Left ventricle myocardium superior (tissue), 1 donor: ENCODE data around the gene TBC1D5. TPM values are rescaled to one million over a fixed set of nuclear protein-coding genes. Genes with fewer than 3 reads are reported as not detected.
A peak's percentile ranks its signal among the peaks of the same experiment; 100 is the strongest.

Experiments used
- ATAC-seq: fragments of 200-7000 bp; cut with Tn5 transposase; one replicate; pipeline ENCODE4 v1.9.1; 2020; ENCODE audit warnings: mild to moderate bottlenecking, moderate library complexity
- DNase-seq: peaks from one replicate; pipeline ENCODE4 v3.0.0-alpha.2; 2020
- intact Hi-C: fragments of 100-400 bp; cut with micrococcal nuclease; formaldehyde crosslinking; loops from one replicate; pipeline ENCODE4 v1.11.0; 2022
- total RNA-seq: library from RNA; stranded (reverse); fragmentation: NEBNext Ultra II Directional; extraction: Animal tissue kit (Norgen Biotek cat#: 25700); gene quantifications from one replicate; pipeline ENCODE4 v1.2.1, GENCODE V29; 2021
- donor health status: DM: no; HTN: yes; CAD: no; lungs with severe emphysema.

Gene TBC1D5
- total RNA-seq, 1 donor from 2014 or later, result 27.1 TPM

- DNase-seq (no peak), ATAC-seq (peak; percentile 47)
- intact Hi-C loops, result no loop called here
These were observed 437.5 kb downstream of the TBC1D5 start for GRCh38 chr3:17304969-17305368.

- intact Hi-C loops, result no loop called here
- DNase-seq (peak; percentile 49), ATAC-seq (peak; percentile 41)
These were observed 439.7 kb downstream of the TBC1D5 start for GRCh38 chr3:17302774-17303173.

GRCh38 chr3:17302170-17302569 is 440.3 kb downstream of the TBC1D5 start:
- intact Hi-C loops, result no loop called here
- ATAC-seq, result no peak
- DNase-seq, result no peak

GRCh38 chr3:17301271-17301670 is 441.2 kb downstream of the TBC1D5 start:
- peak; percentile 17 for ATAC-seq
- intact Hi-C loops, result no loop called here
- DNase-seq, result no peak

- ATAC-seq (no peak), DNase-seq (no peak)
- intact Hi-C loops, result no loop called here
These were observed 442.0 kb downstream of the TBC1D5 start for GRCh38 chr3:17300441-17300840.

GRCh38 chr3:17298038-17298437 is 444.4 kb downstream of the TBC1D5 start:
- intact Hi-C loops, result no loop called here
- no peak for DNase-seq
- ATAC-seq, result no peak

GRCh38 chr3:17292556-17292955 is 449.9 kb downstream of the TBC1D5 start:
- no peak for ATAC-seq
- no peak for DNase-seq
- intact Hi-C loops, result no loop called here

GRCh38 chr3:17290894-17291293 is 451.5 kb downstream of the TBC1D5 start:
- intact Hi-C loops, result no loop called here
- DNase-seq (no peak), ATAC-seq (peak; percentile 52)

- ATAC-seq (no peak), DNase-seq (no peak)
- intact Hi-C loops, result no loop called here
These were observed 453.5 kb downstream of the TBC1D5 start for GRCh38 chr3:17288839-17289399.

- intact Hi-C loops, result no loop called here
- ATAC-seq (peak; percentile 77), DNase-seq (no peak)
These were observed 455.3 kb downstream of the TBC1D5 start for GRCh38 chr3:17287006-17287689.

GRCh38 chr3:17278006-17278405 is 464.4 kb downstream of the TBC1D5 start:
- intact Hi-C loops, result no loop called here
- ATAC-seq (no peak), DNase-seq (no peak)

GRCh38 chr3:17266846-17267245 is 475.6 kb downstream of the TBC1D5 start:
- DNase-seq, result no peak
- intact Hi-C loops, result no loop called here
- ATAC-seq, result no peak

GRCh38 chr3:17261627-17262369 is 480.6 kb downstream of the TBC1D5 start:
- intact Hi-C loops, result no loop called here
- ATAC-seq (no peak), DNase-seq (no peak)

GRCh38 chr3:17260257-17260656 is 482.2 kb downstream of the TBC1D5 start:
- intact Hi-C loops, result no loop called here
- DNase-seq, result no peak
- ATAC-seq, result no peak

- no peak for ATAC-seq
- no peak for DNase-seq
- intact Hi-C loops, result loop anchor here (5.0 to 10.0 kb wide), 2 partner anchors 153 to 585 kb away; no protein-coding TSS in a partner anchor
These were observed 482.7 kb downstream of the TBC1D5 start for GRCh38 chr3:17259685-17260084.

GRCh38 chr3:17258823-17259436 is 483.5 kb downstream of the TBC1D5 start:
- DNase-seq (no peak), ATAC-seq (no peak)
- intact Hi-C loops, result loop anchor here (5.0 to 10.0 kb wide), 2 partner anchors 153 to 586 kb away; no protein-coding TSS in a partner anchor

- ATAC-seq (no peak), DNase-seq (no peak)
- intact Hi-C loops, result loop anchor here (5.0 to 10.0 kb wide), 2 partner anchors 155 to 588 kb away; no protein-coding TSS in a partner anchor
These were observed 485.2 kb downstream of the TBC1D5 start for GRCh38 chr3:17257269-17257668.

GRCh38 chr3:17243621-17244020 is 498.8 kb downstream of the TBC1D5 start:
- DNase-seq (no peak), ATAC-seq (no peak)
- intact Hi-C loops, result no loop called here

- DNase-seq (no peak), ATAC-seq (peak; percentile 41)
- intact Hi-C loops, result loop anchor here (10.0 kb wide), 1 partner anchor 345 kb away; no protein-coding TSS in a partner anchor
These were observed 503.0 kb downstream of the TBC1D5 start for GRCh38 chr3:17239417-17239816.

GRCh38 chr3:17238023-17238422 is 504.4 kb downstream of the TBC1D5 start:
- ATAC-seq, result no peak
- intact Hi-C loops, result loop anchor here (10.0 kb wide), 1 partner anchor 343 kb away; no protein-coding TSS in a partner anchor

More at GRCh38 chr3:17238023-17238422, 504.4 kb downstream of the TBC1D5 start:
- DNase-seq, result no peak
